ENCODE data around the gene TBC1D3B.

DNA sequence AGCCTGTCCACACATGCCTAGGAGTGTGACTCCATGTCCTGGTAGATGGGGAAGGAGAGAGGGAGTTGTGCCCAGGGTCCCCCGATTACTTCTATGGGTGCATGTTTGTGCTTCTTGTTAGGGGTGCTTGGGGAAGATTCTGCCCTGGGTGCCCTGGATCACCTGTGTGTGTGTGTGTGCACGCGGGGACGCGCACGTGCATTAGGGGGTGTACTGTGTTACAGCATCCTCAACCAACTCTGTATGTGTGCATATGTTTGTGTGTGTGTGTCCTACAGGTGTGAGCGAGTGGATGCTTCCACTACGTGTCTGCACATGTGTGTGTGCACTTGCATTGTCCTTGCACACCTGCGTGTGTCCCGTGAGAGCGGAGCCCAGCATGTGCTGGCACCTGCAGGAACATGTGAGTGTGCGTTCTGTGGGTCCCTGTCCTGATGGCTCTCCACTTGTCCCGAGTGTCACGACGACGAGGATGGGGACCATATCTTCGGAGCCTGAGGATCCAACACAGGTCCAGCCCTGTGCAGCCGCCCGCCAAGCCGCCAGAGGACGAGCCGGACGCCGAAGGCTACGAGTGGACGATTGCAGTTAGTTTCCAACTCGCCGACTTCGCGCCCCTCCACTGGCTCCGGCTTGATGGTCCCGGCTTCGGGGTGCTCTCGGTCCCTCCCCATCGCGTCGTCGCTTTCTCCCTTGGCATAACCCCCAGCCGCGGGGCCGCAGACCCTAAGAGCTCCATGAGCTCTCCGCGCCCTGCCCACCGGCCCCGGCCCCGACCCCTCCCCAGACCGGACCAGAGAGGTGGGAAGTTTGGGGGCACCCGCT is 6.0 kb upstream of the TBC1D3B start:
- TF ChIP-seq, protein P1, sequence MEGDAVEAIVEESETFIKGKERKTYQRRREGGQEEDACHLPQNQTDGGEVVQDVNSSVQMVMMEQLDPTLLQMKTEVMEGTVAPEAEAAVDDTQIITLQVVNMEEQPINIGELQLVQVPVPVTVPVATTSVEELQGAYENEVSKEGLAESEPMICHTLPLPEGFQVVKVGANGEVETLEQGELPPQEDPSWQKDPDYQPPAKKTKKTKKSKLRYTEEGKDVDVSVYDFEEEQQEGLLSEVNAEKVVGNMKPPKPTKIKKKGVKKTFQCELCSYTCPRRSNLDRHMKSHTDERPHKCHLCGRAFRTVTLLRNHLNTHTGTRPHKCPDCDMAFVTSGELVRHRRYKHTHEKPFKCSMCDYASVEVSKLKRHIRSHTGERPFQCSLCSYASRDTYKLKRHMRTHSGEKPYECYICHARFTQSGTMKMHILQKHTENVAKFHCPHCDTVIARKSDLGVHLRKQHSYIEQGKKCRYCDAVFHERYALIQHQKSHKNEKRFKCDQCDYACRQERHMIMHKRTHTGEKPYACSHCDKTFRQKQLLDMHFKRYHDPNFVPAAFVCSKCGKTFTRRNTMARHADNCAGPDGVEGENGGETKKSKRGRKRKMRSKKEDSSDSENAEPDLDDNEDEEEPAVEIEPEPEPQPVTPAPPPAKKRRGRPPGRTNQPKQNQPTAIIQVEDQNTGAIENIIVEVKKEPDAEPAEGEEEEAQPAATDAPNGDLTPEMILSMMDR (IDR thresholded peaks at IDR 0.05; ENCODE audit: borderline replicate concordance, extremely low read depth, low read length, poor library complexity, severe bottlenecking), result no peak
- TF ChIP-seq EZH2 (IDR thresholded peaks at IDR 0.05; ENCODE audit: borderline replicate concordance, low read depth, low read length, severe bottlenecking), result no peak

Measured in DND-41 (cell line).